GM18868 (cell line): ENCODE data around the gene SLC25A29.

ENCODE experiments used
- ATAC-seq: cut with Tn5 transposase; IDR thresholded peaks from one replicate; pipeline ENCODE4 v1.9.1; 2021; ENCODE audit warnings: mild to moderate bottlenecking, moderate library complexity; ENCODE audit not compliant: unreplicated experiment

SLC25A29 gene

DNA sequence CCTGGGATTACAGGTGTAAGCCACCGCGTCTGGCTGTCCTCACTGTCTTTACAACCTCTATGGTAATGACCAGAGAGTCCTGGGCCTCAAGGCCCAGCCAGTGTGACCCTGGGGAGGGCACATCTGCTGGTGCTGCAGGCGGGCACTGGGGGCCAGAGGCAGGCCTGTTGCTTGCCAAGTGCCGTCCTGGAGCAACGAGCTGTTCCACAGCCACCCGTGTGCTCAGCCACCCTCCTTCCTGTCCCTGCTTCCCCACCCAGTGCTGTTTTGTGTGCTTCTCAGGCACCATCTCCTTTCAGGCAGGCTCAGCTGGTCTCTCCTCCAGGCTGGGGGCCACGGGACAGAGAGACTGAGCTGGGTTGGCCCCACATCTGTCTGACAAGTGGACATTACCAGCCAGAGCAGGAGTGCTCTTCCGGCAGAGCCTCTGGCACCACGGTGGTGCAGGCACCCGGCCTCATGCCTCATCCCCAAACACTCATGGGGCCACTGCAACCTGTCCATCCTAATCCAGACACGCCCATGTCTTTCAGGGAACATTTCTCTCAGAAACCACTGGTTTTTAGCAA, 25.9 kb upstream of the SLC25A29 start:
- no peak for ATAC-seq

DNA sequence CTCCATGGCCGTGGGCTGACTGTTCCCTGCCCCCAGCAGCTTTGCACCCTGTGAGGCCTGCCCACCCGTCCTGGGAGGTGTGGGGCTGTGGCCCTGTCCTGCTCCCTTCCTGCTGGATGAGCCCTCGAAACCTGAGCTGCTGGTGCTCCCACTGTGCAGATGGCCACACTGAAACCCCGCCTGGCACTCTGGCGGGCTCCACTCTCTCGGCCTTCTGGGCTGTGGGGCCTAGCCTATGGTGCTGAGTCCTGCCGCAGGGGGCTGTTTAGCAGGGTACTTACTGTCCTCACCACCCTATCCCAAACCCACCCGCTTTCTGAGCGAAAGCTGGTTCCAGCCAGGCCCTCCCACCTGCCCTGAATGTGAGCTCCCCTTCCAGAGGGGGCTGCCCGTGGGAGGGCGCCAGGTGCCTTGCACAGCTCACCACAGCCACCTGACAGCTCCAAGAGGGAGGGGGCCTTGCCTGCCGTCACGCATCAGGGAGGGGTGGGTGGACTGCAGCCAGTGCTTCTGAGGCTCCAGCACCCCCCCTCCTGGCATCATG, 24.2 kb upstream of the SLC25A29 start:
- no peak for ATAC-seq

DNA sequence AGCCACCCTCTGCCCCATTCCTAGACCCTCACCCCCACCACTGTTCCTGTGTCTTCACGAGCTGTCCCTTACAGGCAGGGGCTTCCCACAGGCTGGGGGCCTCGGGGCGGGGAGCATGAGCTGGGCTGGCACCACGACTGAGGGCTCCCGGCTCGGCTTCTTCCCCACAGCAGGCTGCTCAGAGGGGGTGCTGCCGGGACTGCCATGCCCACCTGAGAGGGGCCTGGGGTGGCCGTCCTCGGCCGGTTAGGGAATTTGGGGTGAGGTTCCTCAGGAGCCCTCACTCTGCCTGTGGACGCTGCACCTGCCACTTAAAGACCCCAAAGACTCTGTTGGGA, 23.7 kb upstream of the SLC25A29 start:
- no peak for ATAC-seq

DNA sequence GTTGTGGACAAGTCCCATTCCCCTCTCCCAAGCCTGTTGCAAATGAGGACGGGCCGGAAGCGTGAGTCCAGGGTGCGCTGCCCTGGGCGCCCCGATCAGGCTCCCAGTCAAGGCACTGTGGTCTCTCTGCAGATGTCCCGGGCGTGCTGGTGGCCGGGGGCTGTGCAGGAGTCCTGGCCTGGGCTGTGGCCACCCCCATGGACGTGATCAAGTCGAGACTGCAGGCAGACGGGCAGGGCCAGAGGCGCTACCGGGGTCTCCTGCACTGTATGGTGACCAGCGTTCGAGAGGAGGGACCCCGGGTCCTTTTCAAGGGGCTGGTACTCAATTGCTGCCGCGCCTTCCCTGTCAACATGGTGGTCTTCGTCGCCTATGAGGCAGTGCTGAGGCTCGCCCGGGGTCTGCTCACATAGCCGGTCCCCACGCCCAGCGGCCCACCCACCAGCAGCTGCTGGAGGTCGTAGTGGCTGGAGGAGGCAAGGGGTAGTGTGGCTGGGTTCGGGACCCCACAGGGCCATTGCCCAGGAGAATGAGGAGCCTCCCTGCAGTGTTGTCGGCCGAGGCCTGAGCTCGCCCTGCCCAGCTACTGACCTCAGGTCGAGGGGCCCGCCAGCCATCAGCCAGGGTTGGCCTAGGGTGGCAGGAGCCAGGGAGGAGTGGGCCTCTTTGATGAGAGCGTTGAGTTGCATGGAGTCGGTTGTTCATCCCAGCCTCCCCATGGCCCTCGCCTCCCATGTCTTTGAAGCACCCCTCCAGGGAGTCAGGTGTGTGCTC, 23.2 kb upstream of the SLC25A29 start:
- ATAC-seq: no peak

DNA sequence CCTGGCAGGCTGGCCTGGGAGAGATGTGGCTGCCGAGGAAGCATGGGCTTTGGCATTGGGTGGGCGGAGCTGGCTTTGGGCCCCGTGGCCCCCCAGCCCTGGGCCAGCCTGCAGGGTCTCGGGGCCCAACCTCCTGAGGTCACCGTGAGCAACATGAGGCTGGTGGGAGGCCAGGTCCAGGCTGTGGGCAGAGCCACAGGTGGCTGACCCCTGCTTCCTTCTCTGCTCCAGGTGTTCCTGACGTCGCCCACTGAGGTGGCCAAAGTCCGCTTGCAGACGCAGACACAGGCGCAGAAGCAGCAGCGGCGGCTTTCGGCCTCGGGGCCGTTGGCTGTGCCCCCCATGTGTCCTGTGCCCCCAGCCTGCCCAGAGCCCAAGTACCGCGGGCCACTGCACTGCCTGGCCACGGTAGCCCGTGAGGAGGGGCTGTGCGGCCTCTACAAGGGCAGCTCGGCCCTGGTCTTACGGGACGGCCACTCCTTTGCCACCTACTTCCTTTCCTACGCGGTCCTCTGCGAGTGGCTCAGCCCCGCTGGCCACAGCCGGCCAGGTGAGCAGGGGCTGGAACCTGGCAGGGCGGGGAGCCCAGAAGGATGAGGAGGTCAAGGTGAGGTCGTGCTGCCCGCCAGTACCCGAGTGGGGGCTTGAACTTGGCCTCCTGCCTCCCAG, 22.4 kb upstream of the SLC25A29 start:
- no peak for ATAC-seq

DNA sequence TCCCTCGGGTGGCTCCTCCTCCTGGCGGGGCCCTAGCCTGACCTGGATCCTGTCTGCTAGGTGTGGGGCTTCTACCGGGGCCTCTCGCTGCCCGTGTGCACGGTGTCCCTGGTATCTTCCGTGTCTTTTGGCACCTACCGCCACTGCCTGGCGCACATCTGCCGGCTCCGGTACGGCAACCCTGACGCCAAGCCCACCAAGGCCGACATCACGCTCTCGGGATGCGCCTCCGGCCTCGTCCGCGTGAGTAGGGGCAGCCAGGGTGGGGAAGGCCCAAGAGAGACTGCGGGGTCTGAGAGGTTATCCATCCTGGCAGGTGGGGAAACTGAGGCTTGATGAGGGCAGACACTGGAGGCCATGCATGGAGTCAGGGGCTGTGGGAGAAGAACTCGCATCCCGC, 20.9 kb upstream of the SLC25A29 start:
- ATAC-seq: no peak

DNA sequence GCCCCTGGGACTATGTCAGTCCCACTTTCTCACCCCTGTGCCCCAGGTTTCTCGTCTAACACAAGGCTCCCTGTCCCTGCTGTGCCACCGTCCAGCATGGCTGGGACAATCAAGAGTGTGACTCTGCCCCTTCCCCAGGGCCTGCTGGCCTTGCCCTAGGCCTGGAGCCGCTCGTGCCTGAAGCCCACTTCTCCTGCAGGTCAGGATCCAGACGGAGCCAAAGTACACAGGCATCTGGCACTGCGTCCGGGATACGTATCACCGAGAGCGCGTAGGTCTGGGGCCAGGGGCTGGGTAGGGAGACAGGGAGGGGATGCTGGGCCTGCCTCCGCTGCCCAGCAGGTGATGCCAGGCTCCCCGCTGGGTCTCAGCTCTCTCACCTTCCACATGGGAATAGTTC, 19.7 kb upstream of the SLC25A29 start:
- ATAC-seq: no peak

DNA sequence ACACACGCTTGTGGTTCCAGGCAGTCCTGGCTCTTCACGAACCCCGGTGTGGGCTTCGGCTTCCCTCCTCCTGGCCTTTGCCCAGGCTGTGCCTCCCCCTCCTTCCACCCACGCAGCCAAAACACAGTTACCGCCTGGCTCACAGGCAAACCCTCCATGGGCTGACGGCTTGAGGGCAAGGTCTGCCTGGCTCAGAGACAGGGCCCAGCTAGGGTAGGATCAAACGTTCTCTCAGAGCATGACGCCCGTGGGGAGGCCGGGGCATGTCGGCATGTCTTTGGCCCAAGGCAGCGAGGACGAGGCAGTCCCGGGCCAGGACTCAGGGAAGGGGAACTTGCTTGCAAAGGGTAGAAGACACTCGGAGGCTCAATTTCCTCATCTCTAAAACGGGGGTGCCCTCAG, 19.0 kb upstream of the SLC25A29 start:
- ATAC-seq: no peak

DNA sequence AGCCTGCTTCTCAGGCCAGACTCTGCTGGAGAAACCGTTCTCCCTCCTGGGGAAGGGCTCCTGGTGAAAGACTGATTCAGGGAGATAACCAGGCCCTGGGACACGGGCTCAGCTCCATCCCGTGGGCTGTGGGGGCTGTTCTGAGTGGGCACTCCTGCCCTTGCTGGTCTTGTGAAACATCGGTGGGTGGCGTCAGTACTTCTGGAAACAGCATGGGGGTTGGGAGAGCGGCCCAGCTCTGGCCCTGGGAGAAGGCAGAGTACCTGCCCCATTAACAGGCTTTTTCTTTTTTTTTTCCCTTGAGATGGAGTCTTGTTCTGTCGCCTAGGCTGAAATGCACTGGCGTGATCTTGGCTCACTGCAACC, 17.7 kb upstream of the SLC25A29 start:
- ATAC-seq: no peak

DNA sequence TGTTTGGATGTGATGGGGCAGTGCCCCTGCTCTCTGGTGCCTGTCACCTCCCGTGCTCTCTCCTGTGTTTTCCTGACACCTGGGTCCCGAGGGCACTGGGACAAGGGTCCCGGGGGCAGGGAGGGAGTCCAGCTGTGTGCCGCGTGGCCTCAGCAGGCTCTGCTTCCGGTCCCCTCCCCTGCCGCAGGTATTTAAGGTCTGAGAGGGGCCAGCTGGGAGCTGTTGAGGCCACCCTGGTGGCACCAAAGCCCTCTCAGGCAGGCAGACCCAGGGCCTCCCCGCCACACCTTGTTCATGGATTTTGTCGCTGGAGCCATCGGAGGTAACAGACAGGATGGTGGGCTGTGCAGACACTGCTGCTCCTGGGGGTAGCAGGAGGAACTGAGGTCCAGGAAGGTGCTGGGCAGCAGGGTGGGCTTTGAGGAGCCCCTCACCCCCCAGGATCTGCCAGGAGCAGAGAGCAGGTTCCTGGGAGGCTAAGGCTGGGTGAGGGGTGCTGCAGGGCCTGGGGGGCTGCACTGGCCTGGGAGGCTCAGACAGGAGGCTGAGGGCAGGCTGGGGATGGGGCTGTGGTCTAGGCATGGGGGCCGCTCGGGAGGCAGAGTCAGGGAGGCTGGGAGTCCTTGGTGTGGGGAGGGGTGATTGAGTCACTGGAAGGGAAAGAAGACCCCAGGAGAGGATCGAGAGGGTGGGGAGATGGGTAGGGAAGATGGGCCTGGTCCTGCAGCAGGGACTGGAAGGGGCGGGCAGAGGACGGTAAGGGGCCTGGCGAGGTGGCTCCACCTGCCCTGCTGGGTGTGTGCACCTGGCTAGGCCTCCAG, 17.1 kb upstream of the SLC25A29 start, which contains the start of gene SLC25A47:
TSS of gene SLC25A47 (plus strand) at position 219 of the 821 bp plus-strand sequence. CDS start at position 295, 76 bp downstream.
- no peak for ATAC-seq

DNA sequence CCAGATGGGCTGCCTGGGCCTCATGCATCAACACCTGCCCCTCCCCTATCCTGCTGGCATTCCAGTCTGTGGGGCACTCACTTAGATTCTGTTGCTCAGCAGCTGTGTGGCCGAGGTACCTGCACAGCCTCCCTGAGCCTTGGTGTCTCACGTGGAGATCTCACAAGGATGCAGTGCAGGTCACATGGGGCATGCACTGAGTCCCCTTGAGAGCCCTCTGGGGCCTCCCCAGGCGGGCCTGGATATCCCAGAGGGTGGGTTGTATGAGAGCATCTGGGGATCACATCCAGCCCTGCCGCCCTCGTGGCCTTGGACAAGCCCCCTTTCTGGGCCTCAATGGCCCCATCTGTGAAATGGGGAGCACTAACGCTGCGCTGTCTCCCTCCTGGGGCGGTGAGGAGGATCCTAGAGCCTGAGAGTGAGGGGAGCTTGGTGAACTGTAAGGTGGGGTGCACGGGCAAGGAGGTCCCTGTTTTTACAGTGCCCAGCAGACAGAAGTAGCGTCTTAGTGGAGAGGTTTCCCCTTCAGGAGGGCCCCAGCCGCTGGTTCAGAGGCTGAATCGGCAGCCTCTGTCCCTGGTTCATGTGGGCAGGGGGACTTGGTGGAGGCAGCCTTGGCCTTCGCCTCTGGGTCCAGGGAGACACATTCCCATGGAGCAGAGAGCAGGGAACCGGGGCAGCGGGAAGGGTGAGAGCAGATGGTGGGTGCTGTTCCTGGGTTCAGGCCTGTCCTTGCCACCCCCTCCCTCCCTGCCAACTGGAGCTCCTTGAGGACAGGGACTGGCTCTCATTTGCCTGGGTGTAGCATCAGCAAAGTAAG, 16.1 kb upstream of the SLC25A29 start:
- ATAC-seq: no peak

DNA sequence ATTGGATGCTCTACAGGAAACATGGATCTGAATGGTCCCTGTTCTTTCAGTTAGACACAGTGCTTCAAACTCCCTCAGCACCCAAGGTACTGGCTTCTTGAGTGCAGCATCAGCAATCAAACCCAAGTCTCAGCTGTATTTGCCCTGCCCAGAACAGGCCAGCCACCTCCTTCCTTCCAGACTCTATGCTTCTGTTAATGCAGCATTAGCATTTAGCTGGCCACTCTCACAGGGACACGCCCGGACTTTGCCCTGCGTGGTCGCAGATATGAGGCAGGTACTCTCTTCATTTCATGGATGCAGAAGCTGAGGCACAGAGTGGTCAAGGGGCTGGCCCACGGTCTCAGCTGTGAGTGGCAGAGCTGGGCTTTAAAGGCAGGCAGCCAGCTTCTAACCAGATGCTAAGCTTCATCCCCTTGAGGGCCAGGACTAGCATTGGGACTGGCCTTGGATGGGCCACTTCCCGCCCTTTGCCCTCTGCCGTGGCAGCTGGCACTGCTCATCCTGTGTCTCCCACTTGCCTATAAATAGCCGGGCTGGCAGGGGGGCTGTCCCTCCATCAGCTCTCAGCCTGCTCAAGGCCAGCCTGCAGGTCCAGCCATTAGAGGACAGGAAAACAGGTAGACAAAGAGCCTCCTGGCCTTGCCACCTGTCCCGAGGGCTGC, 15.4 kb upstream of the SLC25A29 start:
- ATAC-seq: no peak

DNA sequence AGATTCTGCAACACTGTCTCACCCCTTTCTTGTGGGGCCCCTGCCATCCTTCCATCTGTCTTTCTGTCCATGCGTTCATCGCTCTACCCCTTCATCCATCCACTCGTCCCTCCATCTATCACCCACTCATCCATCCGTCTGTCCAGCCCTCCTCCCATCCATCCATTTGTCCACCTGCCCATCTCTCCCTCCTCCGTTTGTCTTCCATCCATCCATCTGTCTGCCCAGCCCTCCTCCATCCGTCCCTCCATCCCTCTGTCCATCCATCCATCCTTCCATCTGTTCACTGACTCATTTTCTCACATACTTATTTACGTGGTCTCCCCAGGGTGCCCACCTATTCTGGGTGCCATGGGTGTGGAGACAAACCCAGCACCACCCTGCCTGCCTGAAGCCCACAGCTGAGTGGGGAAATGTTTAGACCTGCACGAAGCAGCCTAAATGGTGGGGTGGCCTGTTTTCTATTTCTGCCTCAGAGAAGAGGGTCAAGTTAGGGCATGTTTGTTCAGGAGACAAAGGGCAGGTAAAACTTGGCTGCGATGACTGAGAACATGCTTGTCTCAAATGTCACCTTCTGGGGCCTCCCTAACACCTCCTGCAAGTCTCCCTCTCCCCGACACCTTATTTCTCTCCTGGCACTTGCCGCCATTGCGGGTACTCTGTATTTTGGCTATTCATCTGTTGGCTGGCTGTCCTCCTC, 14.1 kb upstream of the SLC25A29 start:
- no peak for ATAC-seq

DNA sequence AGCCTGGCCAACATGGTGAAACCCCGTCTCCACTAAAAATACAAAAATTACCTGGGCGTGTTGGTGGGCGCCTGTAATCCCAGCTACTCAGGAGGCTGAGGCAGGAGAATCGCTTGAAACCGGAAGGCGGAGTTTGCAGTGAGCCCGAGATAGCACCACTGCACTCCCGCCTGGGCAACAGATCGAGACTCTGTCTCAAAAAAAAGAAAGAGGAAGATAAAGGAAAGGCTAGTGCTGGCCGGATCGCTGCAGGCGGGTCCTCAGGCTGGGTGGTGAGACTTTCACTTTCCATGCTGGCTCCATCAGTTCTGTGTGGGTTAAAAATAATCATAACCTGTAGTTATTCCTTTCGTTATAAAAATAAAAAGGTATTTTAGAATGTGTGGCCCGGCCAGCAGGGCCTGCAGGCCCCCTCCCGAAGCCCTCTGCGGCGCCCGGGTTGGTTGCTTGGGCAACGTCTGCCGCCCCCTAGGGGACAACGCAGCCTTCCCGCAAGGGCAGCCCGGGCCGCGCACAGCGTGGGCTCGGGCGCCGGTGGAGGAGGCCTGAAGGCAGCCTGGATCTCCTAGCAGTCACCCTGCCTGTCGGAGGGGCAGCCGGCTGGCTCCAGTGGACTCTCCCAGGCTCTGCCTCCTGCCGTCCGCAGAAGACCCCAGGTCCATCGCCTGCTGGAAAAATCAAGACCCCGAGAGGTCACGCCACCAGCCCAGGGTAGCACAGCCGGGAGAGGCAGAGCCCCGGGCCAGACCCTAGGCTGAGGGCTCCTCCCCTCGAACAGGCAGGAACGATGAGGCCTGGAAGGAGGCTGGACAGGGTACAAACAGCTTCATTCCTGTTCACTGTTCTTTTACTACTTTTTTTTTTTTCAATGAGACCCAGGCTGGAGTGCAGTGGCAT, 11.9 kb upstream of the SLC25A29 start:
- peak; percentile 90 for ATAC-seq

DNA sequence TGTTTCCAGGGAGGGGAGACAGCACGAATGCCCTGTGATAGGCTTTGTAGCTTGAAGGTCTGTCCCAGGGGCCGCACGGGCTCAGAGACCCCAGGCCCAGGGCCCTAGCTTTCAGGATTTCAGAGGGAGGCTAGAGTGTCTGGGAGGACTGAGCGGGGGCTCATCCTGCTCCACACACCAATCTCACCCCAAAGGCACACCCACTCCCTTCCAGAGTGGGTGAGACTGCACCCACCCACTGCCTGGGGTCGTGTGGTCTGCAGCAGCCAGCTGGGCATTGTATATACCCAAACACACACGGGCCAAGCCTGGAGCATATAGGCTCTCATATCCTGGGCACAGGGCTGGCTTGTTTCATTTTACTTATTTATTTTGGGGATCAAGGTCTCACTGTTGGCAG, 11.1 kb upstream of the SLC25A29 start:
- no peak for ATAC-seq

DNA sequence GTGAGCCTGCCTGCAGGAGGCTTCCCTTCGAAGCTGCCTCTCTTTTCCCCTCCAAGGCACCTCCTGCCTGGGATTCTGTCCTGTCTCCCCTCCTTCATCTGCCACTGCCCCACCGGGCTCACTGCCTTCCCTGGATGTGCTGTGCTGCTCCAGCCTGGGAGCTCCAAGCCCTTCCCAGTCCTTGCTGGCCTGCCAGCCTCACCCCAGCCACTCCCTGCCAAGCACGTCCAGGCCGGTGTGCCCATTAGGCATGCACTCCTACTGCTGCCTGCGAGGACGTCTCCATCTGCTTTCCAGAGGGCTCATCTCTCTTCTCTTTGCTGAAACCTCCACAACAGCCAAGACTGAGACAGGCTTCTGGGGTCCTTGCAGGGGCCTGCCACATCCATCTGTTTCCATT, 8.5 kb upstream of the SLC25A29 start:
- no peak for ATAC-seq

DNA sequence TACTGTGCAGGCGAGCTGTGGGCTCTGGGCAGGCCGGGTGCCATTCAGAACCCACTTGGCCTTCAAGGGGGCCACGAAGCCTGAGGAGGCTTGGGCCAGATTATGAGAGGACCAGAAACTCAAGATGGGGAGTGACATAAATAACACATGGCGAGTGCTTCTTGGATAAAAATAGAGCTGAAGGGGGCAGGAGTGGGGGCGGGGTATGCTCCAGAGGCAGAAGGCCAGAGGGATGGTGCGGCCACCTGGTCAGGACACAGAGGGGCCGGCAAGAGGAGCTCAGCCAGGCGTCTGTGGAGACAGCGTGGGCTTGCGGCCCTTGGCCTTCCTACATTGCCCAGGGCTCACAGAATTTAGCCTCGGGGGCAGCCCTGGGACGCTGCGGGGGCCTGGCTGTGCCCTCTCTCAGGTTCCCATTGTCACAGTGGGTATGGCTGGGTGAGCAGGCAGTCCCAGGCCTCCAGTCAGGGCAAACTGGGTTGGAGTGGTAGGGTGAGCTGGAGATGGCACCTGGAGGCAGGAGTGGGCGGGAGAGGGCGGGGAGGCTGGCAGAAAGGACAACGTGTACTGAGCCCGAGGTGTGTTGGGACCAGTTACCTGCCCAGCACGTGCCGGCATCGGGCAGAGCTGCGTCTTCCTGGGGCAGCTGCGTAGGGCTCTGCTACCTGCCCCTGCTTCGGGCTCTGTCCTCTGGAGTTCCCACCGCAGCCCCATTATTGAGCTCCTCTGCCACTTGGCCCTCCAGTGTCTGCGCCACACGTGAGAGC, 7.4 kb upstream of the SLC25A29 start:
- no peak for ATAC-seq
